ENCODE measurements around the gene BNC1.

Gene BNC1, protein sequence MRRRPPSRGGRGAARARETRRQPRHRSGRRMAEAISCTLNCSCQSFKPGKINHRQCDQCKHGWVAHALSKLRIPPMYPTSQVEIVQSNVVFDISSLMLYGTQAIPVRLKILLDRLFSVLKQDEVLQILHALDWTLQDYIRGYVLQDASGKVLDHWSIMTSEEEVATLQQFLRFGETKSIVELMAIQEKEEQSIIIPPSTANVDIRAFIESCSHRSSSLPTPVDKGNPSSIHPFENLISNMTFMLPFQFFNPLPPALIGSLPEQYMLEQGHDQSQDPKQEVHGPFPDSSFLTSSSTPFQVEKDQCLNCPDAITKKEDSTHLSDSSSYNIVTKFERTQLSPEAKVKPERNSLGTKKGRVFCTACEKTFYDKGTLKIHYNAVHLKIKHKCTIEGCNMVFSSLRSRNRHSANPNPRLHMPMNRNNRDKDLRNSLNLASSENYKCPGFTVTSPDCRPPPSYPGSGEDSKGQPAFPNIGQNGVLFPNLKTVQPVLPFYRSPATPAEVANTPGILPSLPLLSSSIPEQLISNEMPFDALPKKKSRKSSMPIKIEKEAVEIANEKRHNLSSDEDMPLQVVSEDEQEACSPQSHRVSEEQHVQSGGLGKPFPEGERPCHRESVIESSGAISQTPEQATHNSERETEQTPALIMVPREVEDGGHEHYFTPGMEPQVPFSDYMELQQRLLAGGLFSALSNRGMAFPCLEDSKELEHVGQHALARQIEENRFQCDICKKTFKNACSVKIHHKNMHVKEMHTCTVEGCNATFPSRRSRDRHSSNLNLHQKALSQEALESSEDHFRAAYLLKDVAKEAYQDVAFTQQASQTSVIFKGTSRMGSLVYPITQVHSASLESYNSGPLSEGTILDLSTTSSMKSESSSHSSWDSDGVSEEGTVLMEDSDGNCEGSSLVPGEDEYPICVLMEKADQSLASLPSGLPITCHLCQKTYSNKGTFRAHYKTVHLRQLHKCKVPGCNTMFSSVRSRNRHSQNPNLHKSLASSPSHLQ

DNA sequence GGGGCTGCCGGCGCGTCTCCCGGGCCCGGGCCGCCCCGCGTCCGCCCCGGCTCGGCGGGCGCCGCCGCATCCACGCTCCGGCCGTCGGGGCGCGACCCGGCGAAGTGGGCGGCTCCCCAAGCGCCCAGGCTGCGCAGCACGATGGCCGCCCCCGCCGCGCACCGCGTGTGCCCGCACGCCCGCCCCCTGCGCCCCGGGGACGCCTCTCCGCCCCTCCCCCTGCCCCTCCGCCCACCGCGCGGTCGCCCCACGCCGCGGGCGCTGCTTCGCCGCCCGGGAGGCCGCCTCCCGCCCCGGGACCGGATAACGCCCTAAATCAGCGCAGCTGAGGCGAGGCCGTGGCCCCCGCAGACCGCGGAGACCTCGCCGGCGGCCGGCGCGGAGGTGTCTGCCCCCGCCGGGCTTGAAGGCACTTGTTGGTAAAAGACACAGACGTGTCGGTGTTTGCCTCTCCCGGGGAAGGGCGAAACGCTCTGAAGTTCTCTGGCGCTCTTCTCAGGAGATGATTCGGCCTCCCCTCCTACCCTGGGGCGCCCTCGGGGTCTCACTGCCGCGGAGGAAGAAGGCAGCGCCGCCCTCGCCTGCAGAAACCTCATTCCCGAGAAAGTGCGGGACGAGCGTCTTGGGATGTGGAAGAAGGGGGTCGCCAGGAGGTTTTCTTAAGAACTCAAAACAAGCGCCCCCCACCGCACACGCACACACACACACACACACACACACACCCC is at the start of gene BNC1:
BNC1 (minus strand) TSS at position 106 of the 725 bp plus-strand sequence; CDS start at position 70, 36 bp downstream.
- DNase-seq, result no peak

DNA sequence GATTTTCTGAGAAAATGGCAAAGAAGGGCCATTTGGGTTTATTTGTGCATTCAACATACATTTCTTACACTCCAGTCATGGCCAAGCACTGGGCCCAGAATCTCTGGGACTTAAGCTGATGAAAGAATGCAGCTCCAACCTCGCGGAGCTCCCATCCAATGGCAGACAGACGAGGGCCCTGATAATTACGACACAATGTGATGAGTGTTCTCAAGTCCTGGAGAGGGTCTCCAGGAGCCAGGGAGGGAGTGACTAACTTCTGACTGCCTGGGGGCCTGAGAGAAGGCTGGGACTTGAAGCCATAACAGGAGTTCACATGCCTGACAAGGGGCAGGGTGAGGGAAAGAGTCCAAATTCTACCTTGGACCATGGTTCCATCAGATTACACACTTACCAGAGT is 42.6 kb upstream of the BNC1 start:
- no peak for DNase-seq

- DNase-seq, result no peak
Measured at GRCh38 chr15:83324799-83325198, 40.3 kb upstream of the BNC1 start.

DNA sequence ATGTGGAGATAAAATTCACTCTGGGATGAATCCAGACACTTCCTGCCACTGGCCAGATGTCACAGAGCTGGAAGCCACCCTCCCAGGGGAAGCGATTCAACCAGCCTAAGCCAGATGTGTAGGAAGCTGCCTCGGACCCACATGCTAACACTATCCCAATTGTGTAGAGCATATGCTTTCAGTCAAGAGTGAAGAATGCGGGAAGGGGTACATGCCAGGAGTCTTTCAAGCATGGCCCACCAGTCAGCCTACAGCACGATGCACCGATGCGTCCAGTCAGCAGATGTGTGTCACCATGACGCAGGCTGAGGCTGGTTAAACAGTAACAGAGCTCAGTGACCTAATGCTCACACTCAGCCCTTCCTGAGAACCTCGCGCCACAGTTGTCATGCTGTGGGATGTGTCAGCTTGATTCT is 38.8 kb upstream of the BNC1 start:
- DNase-seq, result no peak

- DNase-seq, result no peak
Measured at GRCh38 chr15:83322691-83323090, 38.2 kb upstream of the BNC1 start.

GRCh38 chr15:83322061-83322460 is 37.6 kb upstream of the BNC1 start:
- DNase-seq, result no peak

DNA sequence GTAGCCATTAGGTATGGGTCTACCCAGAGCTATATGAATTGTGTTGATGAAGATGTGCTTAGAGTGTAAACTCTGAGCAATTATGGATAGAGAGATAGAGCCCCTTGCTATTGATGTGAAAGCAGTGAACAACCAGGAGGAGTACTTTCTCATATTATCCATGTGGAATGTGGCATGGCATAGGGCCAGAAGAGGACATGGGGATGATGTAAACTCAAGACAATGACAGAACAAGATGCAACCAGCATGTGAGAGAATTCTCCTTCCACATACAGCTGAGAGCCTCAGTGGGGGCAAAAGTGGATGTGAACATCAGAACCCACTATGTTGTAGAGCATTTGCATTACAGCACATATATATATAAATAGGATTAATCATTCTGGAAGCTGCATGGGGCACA is 36.4 kb upstream of the BNC1 start:
- DNase-seq, result no peak

DNA sequence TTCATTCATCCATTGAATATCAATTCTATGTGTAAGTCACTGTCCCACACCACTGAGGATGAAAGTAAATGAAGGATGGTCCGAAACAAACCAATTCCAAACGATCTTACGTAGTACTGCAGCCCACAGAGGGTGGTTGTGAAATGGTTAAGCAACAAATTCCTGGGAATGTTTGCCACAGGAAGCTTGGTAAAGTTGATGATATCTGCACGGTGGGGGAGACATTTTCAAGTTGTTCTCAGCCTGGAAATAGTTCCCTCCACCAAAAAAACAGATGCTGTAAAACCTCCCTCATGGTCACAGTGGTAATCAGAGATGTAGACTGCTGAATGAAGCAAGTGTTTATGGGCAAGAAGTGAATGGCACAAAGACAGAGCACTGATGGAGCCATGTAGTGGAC is 35.9 kb upstream of the BNC1 start:
- no peak for DNase-seq

- no peak for DNase-seq
Measured at GRCh38 chr15:83319771-83320170, 35.3 kb upstream of the BNC1 start.

- DNase-seq, result no peak
Measured at GRCh38 chr15:83318861-83319415, 34.5 kb upstream of the BNC1 start.

GRCh38 chr15:83318036-83318435 is 33.6 kb upstream of the BNC1 start:
- no peak for DNase-seq

GRCh38 chr15:83312071-83312470 is 27.6 kb upstream of the BNC1 start:
- DNase-seq, result no peak

DNA sequence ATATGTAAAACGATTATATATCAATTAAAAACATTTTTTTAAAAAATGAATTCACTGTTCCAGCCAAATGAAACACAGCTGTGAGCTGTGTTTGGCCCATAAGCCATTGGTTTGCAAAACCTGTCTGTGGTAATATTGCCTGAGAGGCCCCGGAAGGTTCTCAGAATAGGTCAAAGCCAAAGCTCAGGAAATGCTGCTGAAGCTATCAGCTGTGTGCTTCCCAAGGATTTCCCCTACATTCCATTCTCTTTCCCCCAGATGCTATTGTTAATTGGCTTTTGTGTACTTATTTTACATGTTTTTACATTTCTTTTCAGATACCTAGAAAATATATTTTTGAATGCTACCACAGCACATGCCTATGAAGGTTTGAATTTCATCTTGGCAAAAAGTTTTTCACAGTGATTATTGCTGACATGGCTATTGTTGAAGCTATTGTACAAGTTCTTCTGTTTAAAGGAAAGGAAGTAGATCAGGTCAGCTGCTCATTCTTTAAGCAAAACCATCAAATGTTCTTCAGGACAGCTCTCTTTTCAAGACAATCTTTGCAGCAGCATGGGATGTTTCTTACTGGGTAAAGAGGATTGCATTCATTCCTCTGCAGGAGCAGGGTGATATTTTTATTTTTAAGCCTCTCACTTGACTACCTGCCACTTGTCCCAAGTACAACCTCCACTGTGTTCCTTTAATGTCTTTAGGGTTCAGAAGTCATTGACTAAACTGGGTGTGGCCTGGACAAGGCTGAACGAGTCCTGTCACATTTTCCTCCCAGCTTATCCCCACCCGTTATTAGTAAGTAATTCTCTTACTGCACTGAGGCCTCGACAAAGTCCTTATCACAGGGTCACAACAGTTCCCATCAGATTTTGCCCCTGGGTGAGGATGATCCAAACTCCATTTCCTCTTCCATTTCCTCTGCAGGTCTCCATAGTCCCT is 26.3 kb upstream of the BNC1 start:
- DNase-seq, result no peak

DNA sequence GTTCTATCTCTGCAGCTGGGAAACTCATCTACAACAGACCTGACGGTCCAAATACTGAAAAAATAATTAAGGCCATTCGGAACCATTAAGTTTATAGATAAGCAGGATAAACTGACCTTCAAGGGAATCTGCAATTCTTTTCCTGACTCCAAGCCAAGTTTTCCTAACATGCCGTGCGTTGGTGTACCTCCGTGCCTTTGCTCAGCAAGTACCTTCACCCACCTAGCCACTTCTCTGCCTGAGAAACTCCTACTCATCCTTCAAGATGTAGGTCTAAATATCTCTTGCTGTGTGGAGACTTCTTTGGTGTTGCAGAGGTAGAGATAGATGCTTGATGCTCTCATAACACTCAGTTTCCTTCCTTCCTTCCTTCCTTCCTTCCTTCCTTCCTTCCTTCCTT is 24.2 kb upstream of the BNC1 start:
- DNase-seq, result no peak

DNA sequence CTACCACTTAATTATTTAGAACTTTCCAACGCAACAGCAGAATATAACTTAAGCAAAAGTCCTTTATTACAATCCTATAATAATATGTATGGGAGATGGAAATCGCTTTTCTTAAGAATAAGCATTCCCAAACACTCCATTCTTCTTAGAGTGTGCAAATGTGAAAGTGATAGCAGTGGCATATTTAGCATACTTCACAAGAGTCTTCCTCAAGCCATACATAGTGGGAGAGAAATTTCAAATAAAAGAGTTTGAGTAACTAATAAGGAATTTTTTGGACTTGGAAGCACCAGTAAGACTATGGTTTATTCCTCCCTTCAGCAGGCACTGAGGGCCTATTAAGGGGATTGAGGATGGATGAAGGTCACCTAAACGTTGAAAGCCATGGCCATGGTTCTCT is 22.1 kb upstream of the BNC1 start:
- no peak for DNase-seq

- no peak for DNase-seq
Measured at GRCh38 chr15:83305704-83306291, 21.3 kb upstream of the BNC1 start.

DNA sequence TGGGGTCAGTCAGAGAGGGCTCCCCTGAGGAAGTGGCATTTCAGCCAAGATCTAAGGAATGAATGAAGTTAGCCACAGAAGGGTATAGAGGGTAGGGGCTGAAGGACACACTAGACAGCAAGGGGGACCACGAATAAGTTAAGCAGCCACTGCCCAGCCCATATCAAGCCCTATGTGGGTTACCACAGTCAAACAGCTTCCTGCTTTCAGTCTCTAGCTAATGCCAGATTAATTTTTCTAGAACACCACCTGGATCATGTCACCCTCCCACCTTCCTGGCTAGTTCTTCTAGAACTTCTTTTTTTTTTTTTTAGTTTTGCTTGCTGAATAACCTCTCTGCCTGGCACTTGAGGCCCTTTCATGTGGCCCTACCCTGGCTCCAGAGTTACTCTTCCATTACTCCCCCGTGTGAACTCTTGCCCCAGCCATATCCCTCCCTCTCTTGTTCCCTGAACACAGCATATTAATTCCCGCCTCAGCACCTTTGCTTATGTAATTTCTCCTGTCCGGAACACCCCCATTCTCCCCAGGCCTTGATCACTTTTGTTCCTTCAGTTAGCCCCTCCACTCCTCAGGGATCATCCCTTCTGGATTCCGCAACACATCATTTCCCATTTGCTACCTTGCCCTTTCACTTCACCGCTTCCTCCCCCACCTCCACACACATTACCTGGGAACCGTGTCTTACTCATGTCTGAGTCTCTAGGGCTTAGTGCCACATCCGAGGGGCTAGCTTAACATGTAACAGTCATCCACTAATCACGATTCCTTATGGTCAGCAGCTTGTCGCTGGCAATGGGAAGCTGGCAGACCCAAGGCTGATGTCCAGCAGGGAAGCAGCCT is 20.6 kb upstream of the BNC1 start:
- DNase-seq, result no peak

DNA sequence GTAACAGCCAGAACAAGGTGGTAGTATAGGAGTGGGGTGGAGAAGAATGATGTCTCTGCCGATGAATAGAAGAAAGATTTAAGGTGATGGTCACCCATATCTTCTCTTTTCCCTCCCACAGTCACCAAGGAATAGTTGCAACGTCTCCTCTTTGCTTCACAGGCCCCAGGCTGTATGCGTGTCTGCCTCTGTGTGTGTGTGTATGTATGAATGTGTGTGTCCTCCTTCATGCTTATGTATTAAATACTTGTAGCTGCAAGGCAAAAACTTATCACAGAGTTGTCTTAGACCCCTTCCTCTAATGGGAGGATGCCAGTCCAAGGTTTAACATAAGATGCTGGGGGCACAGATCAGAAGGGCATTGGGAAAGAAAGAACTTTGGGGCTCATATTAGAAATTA is 19.1 kb upstream of the BNC1 start:
- DNase-seq, result no peak

- no peak for DNase-seq
Measured at GRCh38 chr15:83300826-83301225, 16.4 kb upstream of the BNC1 start.

- DNase-seq, result no peak
Measured at GRCh38 chr15:83299462-83299861, 15.0 kb upstream of the BNC1 start.

Data from CD4-positive, alpha-beta T cell treated with Interleukin-21 for 1 hour (primary cell).